CD14-positive monocyte (primary cell): ENCODE data around the gene ANTXR1. TPM values are rescaled to one million over a fixed set of nuclear protein-coding genes. Genes with fewer than 3 reads are reported as not detected.

Experiments
- DNase-seq, 3 donors: peaks; one replicate each; pipeline ENCODE4 v3.0.0-alpha.2; 2011 to 2022
- H2AFZ ChIP-seq: 2 replicates; pipeline ENCODE4 v1.6.0; 2012; ENCODE audit warnings: mild to moderate bottlenecking, low read depth, low read length, inconsistent platforms; ENCODE audit not compliant: insufficient read depth, poor library complexity, severe bottlenecking
- H3K27ac ChIP-seq, 2 donors: 1 replicate in 1 of 2; 2 replicates in 1 of 2; pipeline ENCODE4 v1.5.1; 2012 to 2013; ENCODE audit warnings: low read length in 2 of 2, control low read depth in 1 of 2, inconsistent platforms in 1 of 2, low read depth in 1 of 2, mild to moderate bottlenecking in 1 of 2
- H3K27me3 ChIP-seq, 2 donors: one replicate each; pipeline versions ENCODE4 v1.6.0 to v1.6.1; 2011 to 2013; ENCODE audit warnings: low read length in 2 of 2; ENCODE audit not compliant: control insufficient read depth in 2 of 2, insufficient read depth in 2 of 2
- H3K36me3 ChIP-seq, 2 donors: replicated peaks in 1 of 2; 1 replicate in 1 of 2; 2 replicates in 1 of 2; pipeline versions ENCODE4 v1.5.1 to v1.6.1; 2012 to 2013; ENCODE audit warnings: low read length in 2 of 2, control low read depth in 1 of 2, inconsistent platforms in 1 of 2, mild to moderate bottlenecking in 1 of 2; ENCODE audit not compliant: insufficient read depth in 2 of 2, control insufficient read depth in 1 of 2
- H3K4me1 ChIP-seq, 2 donors: 1 replicate in 1 of 2; 2 replicates in 1 of 2; pipeline versions ENCODE4 v1.5.1 to v1.6.1; 2012 to 2013; ENCODE audit warnings: low read length in 2 of 2, control low read depth in 1 of 2, inconsistent platforms in 1 of 2, mild to moderate bottlenecking in 1 of 2, moderate library complexity in 1 of 2; ENCODE audit not compliant: insufficient read depth in 2 of 2, control insufficient read depth in 1 of 2
- H3K4me2 ChIP-seq: replicated peaks from 2 replicates; pipeline ENCODE3; 2012; ENCODE audit warnings: low read length, moderate library complexity, mild to moderate bottlenecking; ENCODE audit not compliant: poor library complexity, severe bottlenecking; ENCODE audit errors: extremely low read depth
- H3K4me3 ChIP-seq, 3 experiments: fragments of 200-600 bp in 1 of 3; sonication (generic) in 1 of 3; replicated peaks in 1 of 3; 1 replicate in 2 of 3; 2 replicates in 1 of 3; pipeline ENCODE4 v1.5.1; 2011 to 2013; ENCODE audit warnings: low read length in 3 of 3, mild to moderate bottlenecking in 3 of 3, control low read depth in 2 of 3, low read depth in 2 of 3, inconsistent platforms in 1 of 3, moderate library complexity in 1 of 3
- H3K79me2 ChIP-seq: 2 replicates; pipeline ENCODE4 v1.6.0; 2012; ENCODE audit warnings: mild to moderate bottlenecking, control low read depth, inconsistent platforms, low read length, moderate library complexity; ENCODE audit not compliant: insufficient read depth
- H3K9ac ChIP-seq: 2 replicates; pipeline ENCODE4 v1.6.0; 2017; ENCODE audit warnings: low read length, mild to moderate bottlenecking; ENCODE audit not compliant: insufficient read depth, poor library complexity, severe bottlenecking
- H3K9me3 ChIP-seq, 2 donors: replicated peaks in 1 of 2; 1 replicate in 1 of 2; 2 replicates in 1 of 2; pipeline versions ENCODE4 v1.5.1 to v1.6.1; 2012 to 2013; ENCODE audit warnings: low read length in 2 of 2, control low read depth in 1 of 2; ENCODE audit not compliant: control insufficient read depth in 1 of 2, insufficient read depth in 1 of 2
- H4K20me1 ChIP-seq: 2 replicates; pipeline ENCODE4 v1.6.0; 2012; ENCODE audit warnings: mild to moderate bottlenecking, low read length, control low read depth, moderate library complexity; ENCODE audit not compliant: insufficient read depth
- H3K27ac Mint-ChIP-seq, 7 donors: one replicate each; pipeline ENCODE4 v1.8.0; 2020; ENCODE audit warnings: mild to moderate bottlenecking in 7 of 7, mixed read lengths in 7 of 7, moderate library complexity in 6 of 7, inconsistent platforms in 2 of 7
- H3K27me3 Mint-ChIP-seq, 3 donors: one replicate each; pipeline ENCODE4 v1.8.0; 2021 to 2022; ENCODE audit warnings: low read depth in 3 of 3, mild to moderate bottlenecking in 3 of 3, mixed read lengths in 3 of 3, moderate library complexity in 3 of 3, inconsistent platforms in 1 of 3
- H3K36me3 Mint-ChIP-seq, 2 donors: one replicate each; pipeline ENCODE4 v1.8.0; 2020; ENCODE audit warnings: mixed read lengths in 2 of 2, inconsistent platforms in 1 of 2, mild to moderate bottlenecking in 1 of 2
- H3K4me1 Mint-ChIP-seq: one replicate; pipeline ENCODE4 v1.8.0; 2020; ENCODE audit warnings: mild to moderate bottlenecking, mixed read lengths
- H3K4me3 Mint-ChIP-seq, 2 donors: one replicate each; pipeline ENCODE4 v1.8.0; 2020; ENCODE audit warnings: mild to moderate bottlenecking in 2 of 2, mixed read lengths in 2 of 2, moderate library complexity in 1 of 2
- H3K9me3 Mint-ChIP-seq, 7 donors: one replicate each; pipeline ENCODE4 v1.8.0; 2020 to 2022; ENCODE audit warnings: mixed read lengths in 7 of 7, mild to moderate bottlenecking in 6 of 7, moderate library complexity in 6 of 7, inconsistent platforms in 2 of 7
- WGBS: methylation state at CpG from one replicate; pipeline ENCODE4 v1.1.5; 2013; ENCODE audit warnings: missing lambda C conversion rate; ENCODE audit not compliant: insufficient coverage; 5-methylcytosine and 5-hydroxymethylcytosine counted together
- intact Hi-C, 2 donors: fragments of 100-400 bp; cut with micrococcal nuclease; formaldehyde crosslinking; loops; one replicate each; pipeline versions ENCODE4 v1.15.0 to v1.15.1; 2023
- polyA plus RNA-seq, 3 donors: library from polyadenylated mRNA; depleted of rRNA in 1 of 3; unstranded in 2 of 3; stranded (reverse) in 1 of 3; fragments of 300-500 nt in 2 of 3; fragments of >200 nt in 1 of 3; fragmentation: Illumina TruSeq in 2 of 3; gene quantifications; 1 replicate in 2 of 3; 2 replicates in 1 of 3; pipeline ENCODE4 v1.2.3, GENCODE V29; 2012 to 2021
- TF ChIP-seq, protein P1 (sequence below): fragments of 200-600 bp; IDR thresholded peaks from one replicate; pipeline ENCODE4 v1.8.0; 2022; ENCODE audit warnings: antibody characterized with exemption, mild to moderate bottlenecking

ANTXR1 gene
- polyA plus RNA-seq, 3 donors: not detected

DNA sequence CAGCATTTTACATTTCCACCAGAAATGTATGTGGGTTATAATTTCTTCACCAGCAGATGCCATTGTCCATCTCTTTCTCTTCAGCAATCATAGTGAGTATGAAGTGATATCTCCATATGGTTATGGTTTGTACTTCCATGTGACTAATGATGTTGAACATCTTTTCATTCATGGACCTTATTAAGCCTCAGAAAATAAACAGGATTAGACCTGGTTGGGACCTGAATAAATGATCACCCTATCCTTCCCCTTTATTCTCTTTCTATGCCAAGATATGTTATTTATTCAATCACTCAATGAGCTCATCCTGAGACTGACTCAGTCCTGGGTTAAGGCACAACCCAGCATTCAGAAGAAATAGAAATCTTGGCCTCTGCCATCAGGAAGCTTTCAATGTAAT lies 86.6 kb downstream of the ANTXR1 start:
- Histone ChIP-seq H3K9ac (no peak overlapping the region), H3K4me2 (no peak overlapping the region), H3K79me2 (no peaks in the 10 kb centered on the region), H3K4me3 (no peak overlapping the region), H3K9me3 (no peaks in the 10 kb centered on the region), H3K36me3 (no peaks in the 10 kb centered on the region), H3K4me1 (no peaks in the 10 kb centered on the region), H4K20me1 (no peaks in the 10 kb centered on the region), H3K27ac (no peak overlapping the region), H2AFZ (no peak overlapping the region), H3K27me3 (no peaks in the 10 kb centered on the region)
- Mint-ChIP-seq H3K36me3 (no peaks in the 10 kb centered on the region), H3K4me1 (peaks cover 5% of the 10 kb centered on the region), H3K27me3 (peaks cover 0 to 4% (median under 1%) of the 10 kb centered on the region in 3 donors), H3K9me3 (peaks cover 0 to 3% (median 0%) of the 10 kb centered on the region in 7 donors), H3K4me3 (no peak overlapping the region), H3K27ac (no peak overlapping the region)
- TF ChIP-seq, protein P1, sequence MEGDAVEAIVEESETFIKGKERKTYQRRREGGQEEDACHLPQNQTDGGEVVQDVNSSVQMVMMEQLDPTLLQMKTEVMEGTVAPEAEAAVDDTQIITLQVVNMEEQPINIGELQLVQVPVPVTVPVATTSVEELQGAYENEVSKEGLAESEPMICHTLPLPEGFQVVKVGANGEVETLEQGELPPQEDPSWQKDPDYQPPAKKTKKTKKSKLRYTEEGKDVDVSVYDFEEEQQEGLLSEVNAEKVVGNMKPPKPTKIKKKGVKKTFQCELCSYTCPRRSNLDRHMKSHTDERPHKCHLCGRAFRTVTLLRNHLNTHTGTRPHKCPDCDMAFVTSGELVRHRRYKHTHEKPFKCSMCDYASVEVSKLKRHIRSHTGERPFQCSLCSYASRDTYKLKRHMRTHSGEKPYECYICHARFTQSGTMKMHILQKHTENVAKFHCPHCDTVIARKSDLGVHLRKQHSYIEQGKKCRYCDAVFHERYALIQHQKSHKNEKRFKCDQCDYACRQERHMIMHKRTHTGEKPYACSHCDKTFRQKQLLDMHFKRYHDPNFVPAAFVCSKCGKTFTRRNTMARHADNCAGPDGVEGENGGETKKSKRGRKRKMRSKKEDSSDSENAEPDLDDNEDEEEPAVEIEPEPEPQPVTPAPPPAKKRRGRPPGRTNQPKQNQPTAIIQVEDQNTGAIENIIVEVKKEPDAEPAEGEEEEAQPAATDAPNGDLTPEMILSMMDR: no peak
- intact Hi-C loops: loop anchor here in 1 of 2 donors (10.0 kb wide), 1 partner anchor 105 kb away; no protein-coding TSS in a partner anchor
- DNase-seq: no peak

DNA sequence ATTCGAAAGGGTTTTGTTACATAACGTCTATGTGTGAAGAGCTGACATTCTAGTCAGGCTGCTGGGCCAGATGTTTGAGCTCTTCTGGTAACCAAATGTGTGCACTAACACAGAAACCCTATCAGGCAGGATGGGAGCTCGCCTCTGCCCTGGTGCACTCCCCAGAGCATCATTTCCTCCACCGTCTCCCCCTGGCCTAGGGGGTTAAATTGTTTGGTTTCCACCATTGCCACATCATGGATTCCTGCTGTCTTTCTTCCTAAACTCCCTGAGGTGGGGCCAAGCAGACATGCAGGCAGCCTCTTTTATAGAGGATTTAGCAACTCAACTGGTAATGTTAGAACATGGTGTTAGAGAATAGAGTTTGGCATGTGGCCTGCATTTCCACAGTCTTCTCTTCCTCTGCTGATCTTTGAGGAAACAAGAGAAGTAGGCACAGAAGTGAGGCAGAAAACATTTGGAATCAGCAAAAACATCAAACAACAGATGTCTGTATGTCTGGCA lies 87.3 kb downstream of the ANTXR1 start:
- H3K4me1 ChIP-seq: no peaks in the 10 kb centered on the region
- H3K9me3 ChIP-seq: no peaks in the 10 kb centered on the region
- no peak overlapping the region for H3K4me3 Mint-ChIP-seq
- TF ChIP-seq, protein P1: no peak
- H3K27me3 Mint-ChIP-seq: peaks cover 0 to 4% (median 3%) of the 10 kb centered on the region in 3 donors
- H3K4me2 ChIP-seq: no peak overlapping the region
- no peak overlapping the region for H2AFZ ChIP-seq
- no peaks in the 10 kb centered on the region for H3K36me3 Mint-ChIP-seq
- H3K36me3 ChIP-seq: no peaks in the 10 kb centered on the region
- H3K9me3 Mint-ChIP-seq: peaks cover 0 to 3% (median 0%) of the 10 kb centered on the region in 7 donors
- intact Hi-C loops: no loop called here
- H3K27me3 ChIP-seq: no peaks in the 10 kb centered on the region
- no peaks in the 10 kb centered on the region for H4K20me1 ChIP-seq
- H3K4me3 ChIP-seq: no peak overlapping the region
- no peaks in the 10 kb centered on the region for H3K79me2 ChIP-seq
- no peak overlapping the region for H3K27ac Mint-ChIP-seq
- H3K27ac ChIP-seq: no peak overlapping the region
- no peak overlapping the region for H3K9ac ChIP-seq
- WGBS: 64% methylated on average over 2 of the region's 4 CpGs
- peaks cover 2% of the 10 kb centered on the region for H3K4me1 Mint-ChIP-seq
- no peak for DNase-seq
